Measurements from ENCODE around the gene ARHGAP27. TPM values are rescaled to one million over a fixed set of nuclear protein-coding genes. Genes with fewer than 3 reads are reported as not detected.

ARHGAP27 gene
- total RNA-seq, 1 experiment from 2014 or later: 61.4 TPM

DNA sequence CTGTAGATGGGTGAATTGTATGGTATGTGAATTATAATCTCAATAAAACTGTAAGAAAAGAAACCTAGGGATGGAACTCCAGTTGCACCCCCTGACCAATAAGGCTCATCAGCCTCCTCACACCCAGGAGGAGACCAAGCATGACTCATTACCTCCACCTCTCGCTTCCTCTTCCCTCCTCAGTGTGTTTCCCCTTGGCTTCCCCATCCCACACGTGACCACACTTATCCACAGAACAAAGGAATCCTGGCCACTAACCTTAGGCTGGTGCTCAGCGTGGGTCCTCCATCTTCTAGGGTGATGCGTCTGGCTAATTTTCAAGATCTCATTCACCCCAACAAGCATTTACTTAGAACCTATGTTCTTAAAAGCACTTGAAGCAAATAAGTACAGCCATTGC is 79.6 kb downstream of the ARHGAP27 start:
- CTCF ChIA-PET: interaction anchor here (0.6 kb wide), 1 partner anchor 26 kb away, joined by 3 read pairs; no protein-coding TSS in a partner anchor
- BruUV-seq (replicated peaks): no TSS peak
- no peak for DNase-seq

DNA sequence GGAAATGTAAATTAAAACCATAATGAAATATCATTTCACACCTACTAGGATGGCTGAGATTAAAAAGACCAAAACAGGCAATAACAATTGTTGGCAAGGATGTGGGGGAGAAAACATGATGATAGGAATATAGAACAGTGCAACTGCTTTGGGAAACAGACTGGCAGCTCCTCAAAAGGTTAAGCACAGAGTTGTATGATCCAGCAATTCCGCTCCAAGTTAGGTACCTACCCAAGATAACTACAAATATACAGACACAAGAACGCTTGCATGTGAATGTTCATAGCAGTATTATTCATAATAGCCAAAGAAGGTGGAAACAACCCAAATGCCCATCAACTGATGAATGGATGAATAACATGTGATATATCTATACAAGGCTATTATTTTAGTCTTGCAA is 80.8 kb downstream of the ARHGAP27 start:
- ChIA-PET CTCF (no interaction called here), POLR2A (ENCODE audit: unreplicated experiment) (no interaction called here)
- H3K4me1 ChIP-seq (replicated peaks; ENCODE audit: insufficient read depth): peaks cover 17% of the 10 kb centered on the region
- no peaks in the 10 kb centered on the region for H4K20me1 ChIP-seq (ENCODE audit: insufficient read depth)
- no peak overlapping the region for H2AFZ ChIP-seq
- no peak for TF ChIP-seq EZH2 (IDR thresholded peaks at IDR 0.05; ENCODE audit: low read depth)
- TF ChIP-seq, protein P1, sequence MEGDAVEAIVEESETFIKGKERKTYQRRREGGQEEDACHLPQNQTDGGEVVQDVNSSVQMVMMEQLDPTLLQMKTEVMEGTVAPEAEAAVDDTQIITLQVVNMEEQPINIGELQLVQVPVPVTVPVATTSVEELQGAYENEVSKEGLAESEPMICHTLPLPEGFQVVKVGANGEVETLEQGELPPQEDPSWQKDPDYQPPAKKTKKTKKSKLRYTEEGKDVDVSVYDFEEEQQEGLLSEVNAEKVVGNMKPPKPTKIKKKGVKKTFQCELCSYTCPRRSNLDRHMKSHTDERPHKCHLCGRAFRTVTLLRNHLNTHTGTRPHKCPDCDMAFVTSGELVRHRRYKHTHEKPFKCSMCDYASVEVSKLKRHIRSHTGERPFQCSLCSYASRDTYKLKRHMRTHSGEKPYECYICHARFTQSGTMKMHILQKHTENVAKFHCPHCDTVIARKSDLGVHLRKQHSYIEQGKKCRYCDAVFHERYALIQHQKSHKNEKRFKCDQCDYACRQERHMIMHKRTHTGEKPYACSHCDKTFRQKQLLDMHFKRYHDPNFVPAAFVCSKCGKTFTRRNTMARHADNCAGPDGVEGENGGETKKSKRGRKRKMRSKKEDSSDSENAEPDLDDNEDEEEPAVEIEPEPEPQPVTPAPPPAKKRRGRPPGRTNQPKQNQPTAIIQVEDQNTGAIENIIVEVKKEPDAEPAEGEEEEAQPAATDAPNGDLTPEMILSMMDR (conservative IDR thresholded peaks at IDR 0.05): no peak
- no peaks in the 10 kb centered on the region for H3K79me2 ChIP-seq (ENCODE audit: low read depth)
- BruUV-seq (replicated peaks): no TSS peak
- no peaks in the 10 kb centered on the region for H3K9me2 ChIP-seq (ENCODE audit: insufficient read depth)
- H3K27ac ChIP-seq: no peak overlapping the region
- no peaks in the 10 kb centered on the region for H3K36me3 ChIP-seq (ENCODE audit: low read depth)
- intact Hi-C loops (cut with micrococcal nuclease; ENCODE audit: unreplicated experiment): no loop called here
- no peak for DNase-seq
- no peaks in the 10 kb centered on the region for H3K27me3 ChIP-seq (ENCODE audit: insufficient read depth, low read depth)
- H3K4me3 ChIP-seq: no peak overlapping the region
- H3F3A ChIP-seq (ENCODE audit: insufficient read depth, low read depth): peaks cover 19% of the 10 kb centered on the region; the same call in 1 of the 2 replicates
- no peak overlapping the region for H3K4me2 ChIP-seq
- H3K9me3 ChIP-seq (ENCODE audit: insufficient read depth, low read depth): no peaks in the 10 kb centered on the region

More for the DNA sequence above, 79.6 kb downstream of the ARHGAP27 start:
- Histone ChIP-seq H3K27ac (no peak overlapping the region), H3K4me3 (no peak overlapping the region), H3K9me3 (ENCODE audit: insufficient read depth, low read depth) (no peaks in the 10 kb centered on the region), H3K4me1 (replicated peaks; ENCODE audit: insufficient read depth) (peaks cover 17% of the 10 kb centered on the region), H3K9me2 (ENCODE audit: insufficient read depth) (no peaks in the 10 kb centered on the region), H4K20me1 (ENCODE audit: insufficient read depth) (no peaks in the 10 kb centered on the region), H3K27me3 (ENCODE audit: insufficient read depth, low read depth) (no peaks in the 10 kb centered on the region), H3K79me2 (ENCODE audit: low read depth) (no peaks in the 10 kb centered on the region), H2AFZ (no peak overlapping the region), H3F3A (ENCODE audit: insufficient read depth, low read depth) (peaks cover 19% of the 10 kb centered on the region; the same call in 1 of the 2 replicates), H3K36me3 (ENCODE audit: low read depth) (no peaks in the 10 kb centered on the region), H3K4me2 (no peak overlapping the region)
- no peak for TF ChIP-seq EZH2 (IDR thresholded peaks at IDR 0.05; ENCODE audit: low read depth)
- TF ChIP-seq, protein P1 (conservative IDR thresholded peaks at IDR 0.05): no peak
- intact Hi-C loops (cut with micrococcal nuclease; ENCODE audit: unreplicated experiment): no loop called here
- POLR2A ChIA-PET (ENCODE audit: unreplicated experiment): no interaction called here

DNA sequence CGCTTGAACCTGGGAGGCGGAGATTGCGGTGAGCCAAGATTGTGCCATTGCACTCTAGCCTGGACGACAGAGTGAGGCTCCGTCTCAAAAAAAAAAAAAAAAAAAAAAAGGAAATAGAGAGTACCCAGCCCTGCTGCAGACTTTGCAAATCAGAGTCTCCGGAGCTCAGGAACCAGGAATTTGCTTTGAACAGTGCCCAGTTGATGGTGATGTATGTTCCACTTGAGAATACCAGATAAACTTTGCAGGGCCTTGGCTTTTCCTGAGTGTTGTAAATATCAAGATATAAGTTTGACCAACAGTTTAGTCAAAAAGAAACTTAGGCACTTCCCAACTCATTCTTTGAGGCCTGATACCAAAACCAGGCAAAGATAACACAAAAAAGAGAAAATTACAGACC is 85.2 kb downstream of the ARHGAP27 start:
- ChIA-PET POLR2A (ENCODE audit: unreplicated experiment) (no interaction called here), CTCF (no interaction called here)
- Histone ChIP-seq H3K9me3 (ENCODE audit: insufficient read depth, low read depth) (no peaks in the 10 kb centered on the region), H4K20me1 (ENCODE audit: insufficient read depth) (no peaks in the 10 kb centered on the region), H3K27me3 (ENCODE audit: insufficient read depth, low read depth) (no peaks in the 10 kb centered on the region), H3K27ac (no peak overlapping the region), H2AFZ (no peak overlapping the region), H3F3A (ENCODE audit: insufficient read depth, low read depth) (0 out of 2 replicates have a peak, but pooled peaks cover under 1% of the 10 kb centered on the region), H3K4me1 (replicated peaks; ENCODE audit: insufficient read depth) (peaks cover 1% of the 10 kb centered on the region), H3K4me2 (no peak overlapping the region), H3K36me3 (ENCODE audit: low read depth) (no peaks in the 10 kb centered on the region), H3K4me3 (no peak overlapping the region), H3K79me2 (ENCODE audit: low read depth) (no peaks in the 10 kb centered on the region), H3K9me2 (ENCODE audit: insufficient read depth) (no peaks in the 10 kb centered on the region)
- no peak for DNase-seq
- intact Hi-C loops (cut with micrococcal nuclease; ENCODE audit: unreplicated experiment): no loop called here
- no TSS peak for BruUV-seq (replicated peaks)
- no peak for TF ChIP-seq EZH2 (IDR thresholded peaks at IDR 0.05; ENCODE audit: low read depth)
- TF ChIP-seq, protein P1 (conservative IDR thresholded peaks at IDR 0.05): no peak

Measured in PC-9 (cell line).